ENCODE results near the gene PARD3B.
"Not testable (repeated sequence)": the region's sequence is repeated elsewhere in the genome, so short reads cannot be mapped to it uniquely, and the experiment has no call there.

Gene PARD3B

DNA sequence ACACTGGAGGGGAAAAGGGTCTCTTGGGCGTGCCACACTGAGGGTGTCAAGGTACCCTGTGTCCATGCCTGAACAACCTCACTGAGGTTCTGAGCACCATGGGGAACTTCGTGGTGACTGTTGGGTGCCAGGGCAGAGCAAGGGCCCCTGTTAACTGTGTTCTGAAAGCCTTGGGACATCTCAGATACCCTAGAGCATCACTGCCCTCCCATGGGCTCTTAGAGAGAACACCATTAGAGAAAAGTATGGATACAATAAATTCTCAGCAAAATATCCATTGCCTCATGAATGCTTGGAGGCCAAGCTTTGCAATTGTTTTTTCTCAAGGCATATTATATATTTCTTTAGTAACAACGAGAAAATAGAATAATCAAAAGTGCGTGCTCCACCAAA, 648.6 kb downstream of the PARD3B start:
- no peak for DNase-seq (ENCODE audit: low read depth)

DNA sequence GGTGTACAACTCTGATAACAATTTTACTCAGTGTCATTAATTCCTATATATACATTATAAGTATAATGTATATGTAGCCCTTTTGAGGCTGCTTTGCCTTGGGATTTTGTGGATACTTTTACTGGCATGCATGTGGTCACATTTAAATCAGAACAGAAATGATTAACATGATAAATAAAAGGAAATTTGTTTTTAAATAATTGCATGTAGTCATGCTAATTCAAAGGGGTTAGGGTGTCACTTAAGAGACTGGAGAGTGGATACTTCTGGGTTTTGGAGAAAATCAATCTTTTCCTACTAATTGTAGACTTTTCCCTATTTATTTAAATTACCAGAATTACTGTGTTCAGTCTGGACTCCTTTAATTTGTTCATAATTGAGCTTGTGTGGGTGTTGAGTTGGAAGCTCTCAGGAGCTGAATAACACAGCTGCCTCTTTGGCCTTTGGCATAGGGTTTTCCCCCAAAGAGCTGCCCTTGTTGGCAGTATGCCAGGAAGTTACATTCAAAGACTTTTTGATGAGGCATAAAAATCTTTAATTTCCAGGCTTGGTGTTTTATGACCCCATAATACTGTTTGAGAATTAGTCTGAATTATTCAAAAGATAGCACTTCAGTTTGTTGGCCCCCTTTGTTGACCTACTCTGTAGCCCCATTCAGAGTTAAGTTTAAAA, 652.3 kb downstream of the PARD3B start:
- DNase-seq (ENCODE audit: low read depth), result no peak

DNA sequence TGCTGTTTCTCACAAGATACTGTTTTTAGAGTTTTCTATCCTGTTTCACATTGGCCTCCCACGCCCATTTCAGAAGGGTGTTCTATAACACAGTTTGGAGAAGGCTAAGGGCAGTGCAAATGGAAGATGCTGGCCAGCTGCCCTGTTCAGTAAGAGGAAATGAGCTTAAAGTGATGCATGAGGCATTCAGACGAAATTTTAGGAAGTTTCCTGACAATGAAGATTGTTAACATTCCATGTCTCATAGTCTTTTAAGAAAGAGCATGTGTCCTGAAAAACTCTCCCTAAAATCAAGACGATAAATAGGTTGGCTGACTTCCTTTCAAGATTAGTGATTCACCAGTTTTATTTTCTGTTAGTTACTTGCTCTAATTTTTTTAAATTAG, 652.9 kb downstream of the PARD3B start:
- no peak for DNase-seq (ENCODE audit: low read depth)

DNA sequence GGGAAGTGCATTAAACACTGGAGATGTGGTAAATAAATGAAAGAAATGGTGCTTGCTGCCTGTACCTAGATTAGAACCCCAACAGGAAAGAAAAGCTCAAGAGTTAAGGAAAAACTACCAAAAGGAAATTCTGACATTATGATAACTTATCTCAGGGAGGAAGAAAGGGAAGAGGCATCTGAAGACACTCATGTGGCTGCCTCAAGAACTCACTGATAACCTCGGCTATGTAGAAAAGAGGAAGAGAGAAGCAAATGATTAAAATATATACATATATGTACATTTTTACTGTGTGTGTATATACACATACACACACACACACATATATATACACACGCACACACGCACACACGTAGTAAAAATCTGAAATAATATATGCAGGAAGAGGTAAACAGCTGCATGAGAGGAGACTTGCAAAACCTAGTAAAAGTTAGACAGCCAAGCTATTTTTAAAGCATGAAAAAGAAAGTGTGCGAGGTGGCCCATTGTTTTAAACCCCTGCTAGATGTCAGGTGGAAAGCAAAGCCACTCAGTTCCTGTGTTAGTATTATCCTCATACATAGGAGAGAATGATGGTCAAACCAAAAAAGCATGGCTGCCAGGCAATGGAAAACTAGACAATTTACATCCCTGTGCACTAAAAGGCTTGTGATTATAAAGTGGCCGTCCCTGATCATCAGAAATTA, 654.0 kb downstream of the PARD3B start:
- no peak for DNase-seq (ENCODE audit: low read depth)

- DNase-seq (ENCODE audit: low read depth), result no peak
Observed at GRCh38 chr2:205210494-205210893, 665.2 kb downstream of the PARD3B start.

- DNase-seq (ENCODE audit: low read depth), result no peak
Observed at GRCh38 chr2:205212357-205212756, 667.1 kb downstream of the PARD3B start.

GRCh38 chr2:205216092-205216491, 670.8 kb downstream of the PARD3B start:
- no peak for DNase-seq (ENCODE audit: low read depth)

DNA sequence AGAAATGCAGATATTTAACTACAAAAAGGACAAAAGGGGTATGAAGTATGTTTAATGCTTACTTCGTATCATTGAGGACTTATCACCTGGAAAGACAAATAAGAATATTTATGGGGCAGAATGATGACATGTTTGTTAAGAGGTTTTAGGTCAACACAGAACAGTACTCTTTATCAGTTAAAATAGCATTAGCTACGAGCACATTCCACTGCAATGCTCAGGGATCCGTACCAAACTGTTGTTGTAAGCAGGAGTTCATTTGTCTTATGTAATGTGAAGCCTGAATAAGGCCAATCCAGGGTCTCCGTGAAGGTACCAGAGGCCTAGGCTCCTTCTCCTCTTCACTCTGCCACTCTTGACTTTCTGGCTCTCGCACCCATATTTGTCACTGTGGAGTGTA, 671.3 kb downstream of the PARD3B start:
- no peak for DNase-seq (ENCODE audit: low read depth)

DNA sequence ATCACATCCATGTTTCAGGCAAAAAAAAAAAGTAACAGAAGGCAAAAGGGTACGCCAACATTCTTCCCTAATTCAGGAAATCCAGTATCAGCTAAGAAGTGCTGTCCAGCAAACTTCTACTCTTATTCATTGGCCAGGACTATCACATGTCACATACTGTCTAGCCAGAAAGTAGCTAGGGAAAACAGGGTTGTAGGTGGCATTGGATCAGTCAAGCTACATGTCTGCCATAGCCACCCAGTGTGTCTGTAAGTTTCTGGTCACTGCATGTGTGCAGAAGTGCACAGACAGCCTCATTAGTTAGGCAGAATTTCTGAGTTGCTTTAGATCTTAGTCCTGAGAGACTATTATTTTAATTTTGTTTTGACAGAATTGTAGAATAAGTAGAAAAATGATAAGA, 671.7 kb downstream of the PARD3B start:
- DNase-seq (ENCODE audit: low read depth), result no peak

DNA sequence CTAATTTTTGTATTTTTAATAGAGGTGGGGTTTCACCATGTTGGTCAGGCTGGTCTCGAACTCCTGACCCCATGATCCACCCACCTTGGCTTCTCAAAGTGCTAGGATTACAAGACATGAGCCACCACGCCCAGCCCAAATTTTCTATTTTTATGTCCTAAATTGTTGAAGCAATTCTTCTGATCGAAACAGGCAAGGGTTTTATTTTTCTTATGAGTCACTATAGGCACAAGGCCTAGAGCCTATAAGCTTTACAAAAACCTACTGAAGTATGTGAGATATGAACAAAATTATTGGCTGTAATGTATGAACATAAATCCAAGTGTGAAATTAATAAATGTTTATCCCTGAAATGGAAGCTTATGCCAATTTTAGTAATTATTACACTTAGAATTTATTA, 672.8 kb downstream of the PARD3B start:
- DNase-seq (ENCODE audit: low read depth), result no peak

GRCh38 chr2:205218816-205219215, 673.5 kb downstream of the PARD3B start:
- DNase-seq (ENCODE audit: low read depth), result not testable (repeated sequence)

DNA sequence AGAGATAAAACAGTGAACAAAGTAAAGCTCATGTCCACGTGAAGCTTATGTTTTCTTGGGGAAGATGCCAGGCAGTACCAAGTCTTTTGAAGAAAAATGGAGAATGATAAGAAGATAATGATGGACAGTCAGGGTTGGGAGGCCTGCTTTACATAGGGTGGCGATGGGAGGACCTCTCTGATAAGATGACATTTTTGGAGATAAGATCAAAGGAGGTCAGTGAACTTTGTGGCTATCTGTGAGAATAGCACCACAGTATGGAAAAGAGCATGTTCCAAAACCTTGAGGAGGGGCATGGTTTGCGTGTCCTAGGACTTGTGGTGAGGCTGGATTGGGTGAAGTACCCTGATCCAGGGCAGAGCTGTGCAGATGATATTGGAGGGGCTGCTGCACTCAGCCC, 675.3 kb downstream of the PARD3B start:
- no peak for DNase-seq (ENCODE audit: low read depth)

- DNase-seq (ENCODE audit: low read depth), result no peak
Observed at GRCh38 chr2:205232086-205232485, 686.8 kb downstream of the PARD3B start.

GRCh38 chr2:205235434-205235833, 690.2 kb downstream of the PARD3B start:
- DNase-seq (ENCODE audit: low read depth), result no peak

DNA sequence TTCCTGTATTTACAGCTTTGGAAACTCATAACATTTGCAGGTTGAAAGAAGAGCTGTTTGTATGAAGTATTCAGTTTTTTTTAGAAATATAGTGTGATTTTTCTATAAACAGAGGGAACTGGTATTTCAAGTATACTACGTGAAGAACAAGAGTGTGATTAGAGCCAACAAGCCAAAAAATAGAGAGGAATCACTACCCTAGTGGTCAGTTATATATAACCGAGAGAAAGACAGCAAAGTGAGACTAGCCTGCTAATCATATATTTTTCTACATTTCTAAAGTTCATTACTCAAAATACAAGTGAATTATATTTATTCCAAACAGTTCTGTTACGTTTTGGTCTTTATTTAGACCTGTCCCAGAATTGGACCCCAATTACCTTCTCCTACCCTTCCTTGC, 692.2 kb downstream of the PARD3B start:
- DNase-seq (ENCODE audit: low read depth), result no peak

GRCh38 chr2:205245001-205245400, 699.7 kb downstream of the PARD3B start:
- DNase-seq (ENCODE audit: low read depth), result no peak

DNA sequence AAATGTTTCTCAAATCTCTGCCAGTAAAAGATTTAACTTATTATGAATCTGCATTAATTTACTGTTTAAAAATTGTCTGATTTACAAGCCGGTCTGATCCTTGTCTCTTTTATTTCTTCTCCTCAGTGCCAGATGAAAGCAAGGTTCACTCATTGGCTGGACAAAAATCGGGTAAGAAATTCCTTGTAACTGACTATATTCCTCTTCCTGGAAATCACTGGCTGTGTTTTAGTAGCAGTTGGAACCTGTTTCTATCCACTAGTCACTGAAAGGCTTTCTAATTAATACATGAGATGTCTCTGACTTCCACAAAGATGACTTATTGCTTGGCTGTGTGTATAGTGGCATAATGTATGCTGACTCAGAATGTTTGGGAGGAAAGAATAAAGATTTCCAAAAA, 700.4 kb downstream of the PARD3B start:
- no peak for DNase-seq (ENCODE audit: low read depth)

DNA sequence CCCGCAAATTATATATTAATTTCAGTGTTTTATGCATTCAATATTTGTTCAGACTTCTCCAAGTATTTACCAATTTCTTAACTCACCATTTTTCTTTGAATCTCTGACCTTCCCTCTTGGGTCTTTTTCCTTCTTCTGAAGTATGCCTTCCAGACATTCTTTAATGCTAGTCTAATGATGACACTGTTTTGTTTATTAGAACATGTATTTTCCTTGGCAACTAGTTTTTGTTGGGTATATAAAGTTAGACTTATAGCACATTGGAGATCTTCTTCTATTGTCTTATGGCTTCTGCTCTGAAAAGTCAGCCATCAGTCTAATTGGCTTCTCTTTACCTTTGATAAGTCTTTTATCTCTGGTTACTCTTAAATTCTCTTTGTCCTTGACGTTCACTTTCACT, 713.8 kb downstream of the PARD3B start:
- DNase-seq (ENCODE audit: low read depth), result no peak

DNA sequence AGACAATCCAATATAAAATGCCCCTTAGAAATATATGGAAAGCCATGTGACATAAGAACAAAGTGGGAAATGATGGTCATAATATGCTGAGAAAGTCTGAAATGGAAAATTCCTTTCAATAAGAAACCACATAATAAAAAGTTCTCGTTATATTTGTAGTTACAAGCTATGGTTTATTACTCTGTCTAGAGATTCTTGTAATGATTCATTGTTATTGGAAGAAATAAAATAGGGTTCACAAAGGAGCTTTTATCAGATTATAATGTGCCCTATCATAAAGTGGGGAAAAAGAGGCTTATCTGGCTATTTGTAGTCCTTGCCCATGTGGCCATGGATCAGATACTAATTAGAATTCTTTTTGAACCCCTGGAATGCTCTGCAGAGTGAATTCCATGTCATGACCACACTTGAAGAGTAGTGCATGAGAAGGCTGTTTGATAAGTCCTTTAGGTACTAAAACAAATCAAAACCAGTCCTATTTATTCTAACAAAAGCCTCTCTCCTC, 716.3 kb downstream of the PARD3B start:
- no peak for DNase-seq (ENCODE audit: low read depth)

GRCh38 chr2:205267323-205267722, 722.0 kb downstream of the PARD3B start:
- DNase-seq (ENCODE audit: low read depth), result no peak

GRCh38 chr2:205270689-205271088, 725.4 kb downstream of the PARD3B start:
- no peak for DNase-seq (ENCODE audit: low read depth)

- no peak for DNase-seq (ENCODE audit: low read depth)
Observed at GRCh38 chr2:205273148-205273547, 727.9 kb downstream of the PARD3B start.

- DNase-seq (ENCODE audit: low read depth), result no peak
Observed at GRCh38 chr2:205273627-205274026, 728.4 kb downstream of the PARD3B start.

- no peak for DNase-seq (ENCODE audit: low read depth)
Observed at GRCh38 chr2:205274801-205275200, 729.5 kb downstream of the PARD3B start.

Data from stimulated activated CD8-positive, alpha-beta memory T cell treated with anti-CD3 and anti-CD28 coated beads, Interleukin-12 subunit alpha, Interleukin-12 subunit beta, amount 100 ng/mL, for 1 hour (primary cell).